BE2C (cell line): ENCODE results near the gene ACSL3.

Experiments used
- DNase-seq: peaks from one replicate; pipeline ENCODE4 v3.0.0-alpha.2; 2020
- H3K27me3 ChIP-seq: fragments of 250-450 bp; sonication (Bioruptor Pico); 2 replicates; pipeline ENCODE4 v1.5.1; 2020; ENCODE audit warnings: mild to moderate bottlenecking
- H3K36me3 ChIP-seq: fragments of 250-450 bp; sonication (Bioruptor Pico); 2 replicates; pipeline ENCODE4 v1.5.1; 2020; ENCODE audit warnings: mild to moderate bottlenecking
- H3K4me1 ChIP-seq: fragments of 250-450 bp; sonication (Bioruptor Pico); 2 replicates; pipeline ENCODE4 v1.5.1; 2020
- H3K4me3 ChIP-seq: 2 replicates; pipeline ENCODE4 v1.5.1; 2011; ENCODE audit warnings: low read depth, low read length
- H3K9me3 ChIP-seq: fragments of 250-450 bp; sonication (Bioruptor Pico); 2 replicates; pipeline ENCODE4 v1.5.1; 2020
- TF ChIP-seq, protein P1 (sequence below): IDR thresholded peaks from 2 replicates; pipeline ENCODE4 v1.5.1; 2012; ENCODE audit warnings: mild to moderate bottlenecking, low read depth, low read length

The ACSL3 gene

DNA sequence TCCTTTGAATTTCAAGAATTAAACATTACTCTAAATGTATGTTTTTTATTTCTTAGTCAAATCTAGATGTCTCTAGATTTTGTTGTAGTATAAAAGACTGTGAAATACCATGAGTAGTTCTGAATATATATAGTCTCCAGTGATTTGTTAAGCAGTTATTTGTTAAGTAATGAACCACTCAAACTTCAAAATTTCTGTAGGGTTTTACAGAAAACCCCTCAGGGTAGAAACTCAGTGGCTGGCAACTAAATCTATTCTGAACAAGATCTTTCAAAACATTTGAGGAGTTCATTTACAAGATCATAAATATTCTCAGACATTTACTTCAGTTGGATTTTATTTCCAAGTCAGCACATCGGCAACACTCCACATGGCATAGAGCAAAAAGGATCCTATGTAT, 35.8 kb upstream of the ACSL3 start:
- Histone ChIP-seq H3K4me1 (no peaks in the 10 kb centered on the region), H3K4me3 (no peak overlapping the region), H3K36me3 (no peaks in the 10 kb centered on the region), H3K27me3 (no peaks in the 10 kb centered on the region), H3K9me3 (no peaks in the 10 kb centered on the region)
- no peak for DNase-seq
- TF ChIP-seq, protein P1, sequence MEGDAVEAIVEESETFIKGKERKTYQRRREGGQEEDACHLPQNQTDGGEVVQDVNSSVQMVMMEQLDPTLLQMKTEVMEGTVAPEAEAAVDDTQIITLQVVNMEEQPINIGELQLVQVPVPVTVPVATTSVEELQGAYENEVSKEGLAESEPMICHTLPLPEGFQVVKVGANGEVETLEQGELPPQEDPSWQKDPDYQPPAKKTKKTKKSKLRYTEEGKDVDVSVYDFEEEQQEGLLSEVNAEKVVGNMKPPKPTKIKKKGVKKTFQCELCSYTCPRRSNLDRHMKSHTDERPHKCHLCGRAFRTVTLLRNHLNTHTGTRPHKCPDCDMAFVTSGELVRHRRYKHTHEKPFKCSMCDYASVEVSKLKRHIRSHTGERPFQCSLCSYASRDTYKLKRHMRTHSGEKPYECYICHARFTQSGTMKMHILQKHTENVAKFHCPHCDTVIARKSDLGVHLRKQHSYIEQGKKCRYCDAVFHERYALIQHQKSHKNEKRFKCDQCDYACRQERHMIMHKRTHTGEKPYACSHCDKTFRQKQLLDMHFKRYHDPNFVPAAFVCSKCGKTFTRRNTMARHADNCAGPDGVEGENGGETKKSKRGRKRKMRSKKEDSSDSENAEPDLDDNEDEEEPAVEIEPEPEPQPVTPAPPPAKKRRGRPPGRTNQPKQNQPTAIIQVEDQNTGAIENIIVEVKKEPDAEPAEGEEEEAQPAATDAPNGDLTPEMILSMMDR: no peak

DNA sequence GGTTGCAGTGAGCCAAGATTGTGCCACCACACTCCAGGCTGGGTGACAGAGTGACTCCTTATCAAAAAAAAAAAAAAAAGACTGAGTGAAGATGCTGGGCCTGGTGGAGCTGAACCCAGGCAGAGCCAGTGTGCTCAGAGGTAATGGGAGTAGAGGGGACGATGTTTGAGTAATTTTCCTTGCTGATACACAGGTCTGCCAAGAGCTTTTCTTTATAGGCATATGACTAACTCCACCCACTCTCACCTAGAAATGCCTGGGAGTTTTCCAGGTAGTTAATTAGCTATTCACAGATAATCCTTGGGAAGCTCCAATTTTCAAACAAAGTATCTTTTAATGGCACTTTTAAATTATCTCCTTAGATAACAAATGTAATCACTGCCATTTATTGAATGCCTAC, 33.4 kb upstream of the ACSL3 start:
- no peaks in the 10 kb centered on the region for H3K4me1 ChIP-seq
- TF ChIP-seq, protein P1: no peak
- H3K36me3 ChIP-seq: no peaks in the 10 kb centered on the region
- no peak for DNase-seq
- H3K9me3 ChIP-seq: no peaks in the 10 kb centered on the region
- H3K27me3 ChIP-seq: no peaks in the 10 kb centered on the region
- no peak overlapping the region for H3K4me3 ChIP-seq

DNA sequence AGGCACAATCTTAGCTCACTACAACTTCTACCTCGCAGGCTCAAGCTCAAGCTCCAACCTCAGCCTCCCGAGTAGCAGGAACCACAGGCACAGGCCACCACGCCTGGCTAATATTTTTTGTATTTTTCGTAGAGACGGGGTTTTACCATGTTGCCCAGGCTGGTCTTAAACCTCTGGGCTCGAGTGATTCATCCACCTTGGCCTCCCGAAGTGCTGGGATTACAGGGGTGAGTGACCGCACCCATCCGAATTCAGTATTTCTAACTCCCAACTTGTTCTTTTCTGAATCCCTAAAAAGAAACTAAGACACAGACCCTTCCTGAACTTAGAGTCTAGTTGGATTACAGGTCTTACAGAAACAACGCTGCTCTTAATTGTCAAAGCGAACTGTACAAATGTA, 32.3 kb upstream of the ACSL3 start:
- Histone ChIP-seq H3K27me3 (no peaks in the 10 kb centered on the region), H3K9me3 (no peaks in the 10 kb centered on the region; the same call in 1 of the 2 replicates), H3K36me3 (no peaks in the 10 kb centered on the region), H3K4me3 (no peak overlapping the region), H3K4me1 (no peaks in the 10 kb centered on the region)
- no peak for DNase-seq
- TF ChIP-seq, protein P1: no peak

DNA sequence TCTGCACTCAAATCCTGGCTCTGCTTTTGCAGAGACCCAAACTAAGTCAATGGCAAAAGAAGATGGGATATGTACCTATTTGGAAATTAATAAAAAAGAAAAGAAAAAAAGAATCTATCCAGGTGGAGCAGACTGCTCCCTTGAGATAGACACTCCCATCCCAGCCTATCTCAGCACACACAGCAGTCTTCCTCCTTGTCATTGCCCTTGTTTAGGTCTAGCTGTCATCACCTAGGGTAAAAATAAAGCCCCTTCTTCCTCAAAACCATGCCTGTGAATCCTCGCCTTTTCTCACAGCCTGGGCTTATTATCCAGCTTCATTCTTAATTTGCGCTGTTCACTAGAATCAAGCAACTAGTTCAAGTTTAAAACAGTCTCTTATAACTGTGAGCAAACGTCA, 30.7 kb upstream of the ACSL3 start:
- no peaks in the 10 kb centered on the region; the same call in 1 of the 2 replicates for H3K9me3 ChIP-seq
- DNase-seq: no peak
- no peaks in the 10 kb centered on the region for H3K27me3 ChIP-seq
- no peaks in the 10 kb centered on the region for H3K4me1 ChIP-seq
- H3K4me3 ChIP-seq: no peak overlapping the region
- no peaks in the 10 kb centered on the region for H3K36me3 ChIP-seq
- TF ChIP-seq, protein P1: no peak

DNA sequence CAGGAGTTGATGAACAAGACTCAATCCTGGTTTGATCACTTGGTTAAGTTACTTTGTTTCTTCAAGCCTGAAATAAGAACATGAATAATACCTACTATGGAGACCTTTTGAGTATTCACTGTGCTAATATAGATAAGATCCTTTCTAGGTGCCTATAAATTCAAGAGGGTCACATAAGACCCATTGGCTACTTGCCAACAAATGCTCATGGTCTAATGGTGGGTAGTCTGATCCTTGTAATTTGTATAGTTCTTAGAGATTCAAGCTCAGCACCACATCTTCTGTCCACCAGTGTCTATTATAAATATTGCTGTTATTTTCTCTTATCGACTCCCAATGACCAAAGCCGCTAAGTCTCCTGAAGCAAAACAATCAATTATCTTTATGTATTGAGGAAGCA, 27.4 kb upstream of the ACSL3 start:
- Histone ChIP-seq H3K27me3 (no peaks in the 10 kb centered on the region), H3K4me1 (no peaks in the 10 kb centered on the region; the same call in 1 of the 2 replicates), H3K4me3 (no peak overlapping the region), H3K36me3 (no peaks in the 10 kb centered on the region), H3K9me3 (no peaks in the 10 kb centered on the region; the same call in 1 of the 2 replicates)
- no peak for DNase-seq
- TF ChIP-seq, protein P1: no peak

DNA sequence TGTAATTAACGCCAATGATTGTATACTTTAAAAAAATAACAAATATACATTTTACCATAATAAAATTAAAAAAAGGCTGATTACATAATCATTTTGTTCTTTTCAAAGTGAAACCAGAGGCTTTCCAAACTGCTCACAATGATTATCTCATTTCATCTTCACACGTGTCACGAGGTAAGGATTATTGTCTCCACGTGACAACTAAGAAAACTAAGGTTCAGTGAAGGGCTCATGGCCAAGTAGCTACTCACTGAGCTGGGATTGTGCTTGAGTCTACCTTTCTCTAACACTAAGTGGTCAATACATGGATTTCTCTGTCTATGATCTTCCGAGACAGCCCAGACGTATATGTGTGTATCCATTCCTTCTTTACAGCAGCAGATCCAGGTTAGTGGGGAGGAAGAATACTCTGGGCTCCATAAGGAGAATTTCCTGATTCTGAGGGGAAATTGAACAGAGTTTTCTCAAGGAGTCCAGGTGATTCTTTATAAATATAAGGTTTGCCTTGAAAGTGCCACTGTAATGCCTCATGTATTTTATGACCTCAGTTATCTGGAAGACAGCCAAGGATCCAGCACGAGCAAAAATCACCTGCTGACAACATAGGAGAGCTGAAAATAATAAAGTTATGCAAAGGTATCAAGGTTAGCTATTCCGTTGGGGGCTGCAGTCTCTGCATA, 25.6 kb upstream of the ACSL3 start:
- H3K27me3 ChIP-seq: no peaks in the 10 kb centered on the region
- no peak overlapping the region for H3K4me3 ChIP-seq
- no peak for DNase-seq
- no peaks in the 10 kb centered on the region; the same call in 1 of the 2 replicates for H3K9me3 ChIP-seq
- no peaks in the 10 kb centered on the region for H3K36me3 ChIP-seq
- no peaks in the 10 kb centered on the region; the same call in 1 of the 2 replicates for H3K4me1 ChIP-seq
- TF ChIP-seq, protein P1: no peak
